SU-DHL-6 (cell line): ENCODE measurements around the gene PCED1A.

ENCODE experiments used
- EZH2phosphoT487 ChIP-seq: fragments of 200-600 bp; sonication (generic), shearing (Covaris generic); conservative IDR thresholded peaks from 2 replicates; pipeline ENCODE4 v1.6.1; 2018; ENCODE audit warnings: mild to moderate bottlenecking, antibody characterized with exemption, low read length, moderate library complexity, mixed read lengths
- TF ChIP-seq, protein P1 (sequence below): fragments of 200-600 bp; sonication (generic); IDR thresholded peaks from one replicate; pipeline ENCODE4 v1.5.1; 2017; ENCODE audit warnings: antibody characterized with exemption, mild to moderate bottlenecking, low read length, moderate library complexity; ENCODE audit not compliant: insufficient read depth, poor library complexity, severe bottlenecking

DNA sequence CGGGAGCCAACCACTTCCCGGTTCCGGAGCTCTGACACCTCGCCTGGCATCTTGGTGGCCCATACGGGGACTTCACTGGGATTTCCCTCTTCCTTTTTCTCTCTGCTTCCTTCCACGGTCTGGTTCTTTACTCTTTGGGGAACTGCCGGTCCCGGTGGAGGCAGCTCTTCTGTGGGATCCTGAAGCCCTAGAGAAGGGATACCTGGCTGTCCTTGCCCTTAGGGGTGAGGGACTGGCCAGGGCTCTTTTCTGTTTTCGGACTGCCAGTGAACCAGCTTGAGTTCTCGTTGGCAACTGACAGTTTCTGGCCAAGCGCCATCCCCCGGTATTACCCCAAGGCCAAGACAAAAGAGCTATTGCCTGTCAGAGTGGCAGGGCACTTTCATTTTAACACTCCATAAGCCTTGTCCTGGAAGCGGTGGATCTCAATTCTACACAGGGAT lies 39.1 kb downstream of the PCED1A start:
- TF ChIP-seq, protein P1, sequence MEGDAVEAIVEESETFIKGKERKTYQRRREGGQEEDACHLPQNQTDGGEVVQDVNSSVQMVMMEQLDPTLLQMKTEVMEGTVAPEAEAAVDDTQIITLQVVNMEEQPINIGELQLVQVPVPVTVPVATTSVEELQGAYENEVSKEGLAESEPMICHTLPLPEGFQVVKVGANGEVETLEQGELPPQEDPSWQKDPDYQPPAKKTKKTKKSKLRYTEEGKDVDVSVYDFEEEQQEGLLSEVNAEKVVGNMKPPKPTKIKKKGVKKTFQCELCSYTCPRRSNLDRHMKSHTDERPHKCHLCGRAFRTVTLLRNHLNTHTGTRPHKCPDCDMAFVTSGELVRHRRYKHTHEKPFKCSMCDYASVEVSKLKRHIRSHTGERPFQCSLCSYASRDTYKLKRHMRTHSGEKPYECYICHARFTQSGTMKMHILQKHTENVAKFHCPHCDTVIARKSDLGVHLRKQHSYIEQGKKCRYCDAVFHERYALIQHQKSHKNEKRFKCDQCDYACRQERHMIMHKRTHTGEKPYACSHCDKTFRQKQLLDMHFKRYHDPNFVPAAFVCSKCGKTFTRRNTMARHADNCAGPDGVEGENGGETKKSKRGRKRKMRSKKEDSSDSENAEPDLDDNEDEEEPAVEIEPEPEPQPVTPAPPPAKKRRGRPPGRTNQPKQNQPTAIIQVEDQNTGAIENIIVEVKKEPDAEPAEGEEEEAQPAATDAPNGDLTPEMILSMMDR = no peak
- TF ChIP-seq EZH2phosphoT487 = no peak
